ENCODE data around the gene VAV2.

- TF ChIP-seq DDX20 (tag; IDR thresholded peaks at IDR 0.05; ENCODE audit: low read depth) (no peak), ATF2 (CRISPR knock-in tag; IDR thresholded peaks at IDR 0.05) (no peak), CTCF (IDR thresholded peaks at IDR 0.05 in 2 of 3, conservative IDR thresholded peaks at IDR 0.05 in 1 of 3; ENCODE audit: insufficient read depth in 2 of 3, low read depth in 1 of 3, low read length in 3 of 3) (no peak), POLR2AphosphoS5 (IDR thresholded peaks at IDR 0.05; ENCODE audit: control insufficient read depth, insufficient read depth, low read depth, low read length) (no peak), REST (IDR thresholded peaks at IDR 0.05; ENCODE audit: borderline replicate concordance) (no peak), REST (CRISPR knock-in tag; IDR thresholded peaks at IDR 0.05; ENCODE audit: low read depth) (no peak), HDAC1 (IDR thresholded peaks at IDR 0.05) (no peak), HDAC6 (IDR thresholded peaks at IDR 0.05; ENCODE audit: low read depth, low read length) (no peak), HBP1 (CRISPR knock-in tag; IDR thresholded peaks at IDR 0.05) (no peak), ZNF354B (CRISPR knock-in tag; IDR thresholded peaks at IDR 0.05) (no peak), MTA1 (IDR thresholded peaks at IDR 0.05; ENCODE audit: borderline replicate concordance) (no peak)
These were observed 67.7 kb downstream of the VAV2 start for GRCh38 chr9:133924453-133924852.

All from K562 (cell line).